ENCODE results near the gene XK. TPM values are rescaled to one million over a fixed set of nuclear protein-coding genes. Genes with fewer than 3 reads are reported as not detected.

XK gene
- under 0.01 TPM in 2 replicates for total RNA-seq

GRCh38 chrX:37685381-37686359, at the start of gene XK:
Gene XK (plus strand): TSS chrX:37685791. CDS start chrX:37685962, 171 bp downstream.

GRCh38 chrX:37779857-37780256, 94.3 kb downstream of the XK start, which contains the start of gene CYBB:
Gene CYBB (plus strand): TSS chrX:37780059. CDS start chrX:37780078, 19 bp downstream.

Other genes starting within 250 kb of the XK start
- gene LANCL3, start 114.1 kb upstream of the XK start, total RNA-seq: under 0.01 TPM in 1 of 2 replicates, not detected in the other
- under 0.01 TPM in 1 of 2 replicates, not detected in the other for gene CYBB, start 94.3 kb downstream of the XK start, total RNA-seq
- gene DYNLT3, start 161.8 kb downstream of the XK start, total RNA-seq: 58.1 and 60.5 TPM in 2 replicates

Measured in smooth muscle cell of trachea (primary cell).